ENCODE data around the gene CHRNB2. TPM values are rescaled to one million over a fixed set of nuclear protein-coding genes. Genes with fewer than 3 reads are reported as not detected.

Gene CHRNB2
- total RNA-seq, 1 experiment from 2014 or later = 0.21 TPM

DNA sequence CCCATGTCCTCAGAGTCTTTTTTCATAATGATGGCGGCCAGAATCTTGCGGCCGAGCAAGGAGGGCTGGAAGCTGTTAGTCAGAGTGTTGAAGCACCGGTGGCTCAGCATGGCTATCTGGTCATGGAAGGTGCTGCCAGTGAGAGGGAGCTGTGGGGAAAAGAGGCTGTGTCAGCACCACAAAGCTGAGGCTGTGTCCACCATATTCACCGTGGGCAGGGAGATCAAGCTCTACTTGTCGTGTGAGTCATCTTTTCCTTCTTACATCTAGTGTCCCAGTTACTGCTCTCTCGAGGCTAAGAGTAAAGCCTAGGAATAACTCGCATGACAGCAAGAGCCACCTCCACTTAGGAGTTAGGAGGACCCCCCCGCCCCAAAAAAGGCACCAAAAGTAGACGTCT, 22.2 kb downstream of the CHRNB2 start:
- ATAC-seq (no peak), DNase-seq (ENCODE audit: low read depth, low spot score) (no peak)
- H3K27ac ChIP-seq (ENCODE audit: low read length) = no peak overlapping the region
- no TSS peak for BruUV-seq (replicated peaks)
- no peaks in the 10 kb centered on the region; the same call in 1 of the 2 replicates for H3K4me1 ChIP-seq (ENCODE audit: control insufficient read depth, insufficient read depth, low read length)
- H3K9me3 ChIP-seq (ENCODE audit: control insufficient read depth, insufficient read depth, low read depth, low read length) = no peaks in the 10 kb centered on the region
- in situ Hi-C loops (cut with HindIII; ENCODE audit: low pct_unique_long_range_greater_than_20kb, low sequenced_read_pairs) (no loop called here), intact Hi-C loops (cut with micrococcal nuclease; ENCODE audit: unreplicated experiment) (no loop called here)
- ChIA-PET CTCF (no interaction called here), POLR2A (no interaction called here)
- TF ChIP-seq, protein P1, sequence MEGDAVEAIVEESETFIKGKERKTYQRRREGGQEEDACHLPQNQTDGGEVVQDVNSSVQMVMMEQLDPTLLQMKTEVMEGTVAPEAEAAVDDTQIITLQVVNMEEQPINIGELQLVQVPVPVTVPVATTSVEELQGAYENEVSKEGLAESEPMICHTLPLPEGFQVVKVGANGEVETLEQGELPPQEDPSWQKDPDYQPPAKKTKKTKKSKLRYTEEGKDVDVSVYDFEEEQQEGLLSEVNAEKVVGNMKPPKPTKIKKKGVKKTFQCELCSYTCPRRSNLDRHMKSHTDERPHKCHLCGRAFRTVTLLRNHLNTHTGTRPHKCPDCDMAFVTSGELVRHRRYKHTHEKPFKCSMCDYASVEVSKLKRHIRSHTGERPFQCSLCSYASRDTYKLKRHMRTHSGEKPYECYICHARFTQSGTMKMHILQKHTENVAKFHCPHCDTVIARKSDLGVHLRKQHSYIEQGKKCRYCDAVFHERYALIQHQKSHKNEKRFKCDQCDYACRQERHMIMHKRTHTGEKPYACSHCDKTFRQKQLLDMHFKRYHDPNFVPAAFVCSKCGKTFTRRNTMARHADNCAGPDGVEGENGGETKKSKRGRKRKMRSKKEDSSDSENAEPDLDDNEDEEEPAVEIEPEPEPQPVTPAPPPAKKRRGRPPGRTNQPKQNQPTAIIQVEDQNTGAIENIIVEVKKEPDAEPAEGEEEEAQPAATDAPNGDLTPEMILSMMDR (IDR thresholded peaks at IDR 0.05) = no peak
- TF ChIP-seq POLR2AphosphoS5 (IDR thresholded peaks at IDR 0.05; ENCODE audit: low read depth, low read length) (no peak), TCF7L2 (IDR thresholded peaks at IDR 0.05; ENCODE audit: low read depth, low read length) (no peak), SIN3A (IDR thresholded peaks at IDR 0.05; ENCODE audit: borderline replicate concordance, insufficient read depth, low read depth, low read length) (no peak)
- TF ChIP-seq, protein P2, sequence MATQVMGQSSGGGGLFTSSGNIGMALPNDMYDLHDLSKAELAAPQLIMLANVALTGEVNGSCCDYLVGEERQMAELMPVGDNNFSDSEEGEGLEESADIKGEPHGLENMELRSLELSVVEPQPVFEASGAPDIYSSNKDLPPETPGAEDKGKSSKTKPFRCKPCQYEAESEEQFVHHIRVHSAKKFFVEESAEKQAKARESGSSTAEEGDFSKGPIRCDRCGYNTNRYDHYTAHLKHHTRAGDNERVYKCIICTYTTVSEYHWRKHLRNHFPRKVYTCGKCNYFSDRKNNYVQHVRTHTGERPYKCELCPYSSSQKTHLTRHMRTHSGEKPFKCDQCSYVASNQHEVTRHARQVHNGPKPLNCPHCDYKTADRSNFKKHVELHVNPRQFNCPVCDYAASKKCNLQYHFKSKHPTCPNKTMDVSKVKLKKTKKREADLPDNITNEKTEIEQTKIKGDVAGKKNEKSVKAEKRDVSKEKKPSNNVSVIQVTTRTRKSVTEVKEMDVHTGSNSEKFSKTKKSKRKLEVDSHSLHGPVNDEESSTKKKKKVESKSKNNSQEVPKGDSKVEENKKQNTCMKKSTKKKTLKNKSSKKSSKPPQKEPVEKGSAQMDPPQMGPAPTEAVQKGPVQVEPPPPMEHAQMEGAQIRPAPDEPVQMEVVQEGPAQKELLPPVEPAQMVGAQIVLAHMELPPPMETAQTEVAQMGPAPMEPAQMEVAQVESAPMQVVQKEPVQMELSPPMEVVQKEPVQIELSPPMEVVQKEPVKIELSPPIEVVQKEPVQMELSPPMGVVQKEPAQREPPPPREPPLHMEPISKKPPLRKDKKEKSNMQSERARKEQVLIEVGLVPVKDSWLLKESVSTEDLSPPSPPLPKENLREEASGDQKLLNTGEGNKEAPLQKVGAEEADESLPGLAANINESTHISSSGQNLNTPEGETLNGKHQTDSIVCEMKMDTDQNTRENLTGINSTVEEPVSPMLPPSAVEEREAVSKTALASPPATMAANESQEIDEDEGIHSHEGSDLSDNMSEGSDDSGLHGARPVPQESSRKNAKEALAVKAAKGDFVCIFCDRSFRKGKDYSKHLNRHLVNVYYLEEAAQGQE (IDR thresholded peaks at IDR 0.05; ENCODE audit: insufficient read depth in 1 of 2, low read depth in 2 of 2, low read length in 1 of 2) = no peak
- H3K4me3 ChIP-seq (ENCODE audit: low read depth in 2 of 2, low read length in 2 of 2) = no peak overlapping the region
- H3K27me3 ChIP-seq (ENCODE audit: control insufficient read depth, insufficient read depth, low read length) = no peaks in the 10 kb centered on the region
- peaks cover 38% of the 10 kb centered on the region for H3K36me3 ChIP-seq (ENCODE audit: control insufficient read depth, insufficient read depth, low read length)

DNA sequence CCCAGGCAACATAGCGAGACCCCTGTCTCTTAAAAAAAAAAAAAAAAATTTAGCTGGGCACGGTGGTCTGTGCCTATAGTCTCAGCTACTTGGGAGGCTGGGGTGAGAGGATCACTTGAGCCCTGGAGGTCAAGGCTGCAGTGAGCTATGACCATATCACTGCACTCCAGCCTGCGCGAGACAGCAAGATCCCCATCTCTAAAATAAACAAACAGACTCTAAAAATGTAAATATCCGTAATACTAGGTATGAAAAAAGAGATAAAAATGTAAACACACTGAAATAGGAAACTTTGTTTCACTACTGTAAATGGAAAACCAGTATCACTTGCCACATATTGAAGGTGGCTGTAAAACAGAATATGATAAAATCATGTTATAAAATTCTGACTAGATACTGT, 23.2 kb downstream of the CHRNB2 start:
- POLR2A ChIA-PET = interaction anchor here (0.6 kb wide), 1 partner anchor 10 kb away, joined by 4 read pairs; no protein-coding TSS in a partner anchor
- Histone ChIP-seq H3K9me3 (ENCODE audit: control insufficient read depth, insufficient read depth, low read depth, low read length) (no peaks in the 10 kb centered on the region), H3K27me3 (ENCODE audit: control insufficient read depth, insufficient read depth, low read length) (no peaks in the 10 kb centered on the region), H3K36me3 (ENCODE audit: control insufficient read depth, insufficient read depth, low read length) (peaks cover 42% of the 10 kb centered on the region), H3K27ac (ENCODE audit: low read length) (no peak overlapping the region), H3K4me3 (ENCODE audit: low read depth in 2 of 2, low read length in 2 of 2) (no peak overlapping the region), H3K4me1 (ENCODE audit: control insufficient read depth, insufficient read depth, low read length) (no peaks in the 10 kb centered on the region; the same call in 1 of the 2 replicates)
- ATAC-seq (no peak), DNase-seq (ENCODE audit: low read depth, low spot score) (no peak)
- TF ChIP-seq TCF7L2 (IDR thresholded peaks at IDR 0.05; ENCODE audit: low read depth, low read length) (no peak), SIN3A (IDR thresholded peaks at IDR 0.05; ENCODE audit: borderline replicate concordance, insufficient read depth, low read depth, low read length) (no peak), POLR2AphosphoS5 (IDR thresholded peaks at IDR 0.05; ENCODE audit: low read depth, low read length) (no peak)
- TF ChIP-seq, protein P1 (IDR thresholded peaks at IDR 0.05) = no peak
- TF ChIP-seq, protein P2 (IDR thresholded peaks at IDR 0.05; ENCODE audit: insufficient read depth in 1 of 2, low read depth in 2 of 2, low read length in 1 of 2) = no peak
- intact Hi-C loops (cut with micrococcal nuclease; ENCODE audit: unreplicated experiment) = no loop called here
- CTCF ChIA-PET = no interaction called here
- BruUV-seq (replicated peaks) = no TSS peak
- in situ Hi-C loops (cut with HindIII; ENCODE audit: low pct_unique_long_range_greater_than_20kb, low sequenced_read_pairs) = no loop called here

All from Panc1 (cell line).